GM18502 (cell line): ENCODE data around the gene CXCL8.
"Not testable (repeated sequence)": the region's sequence is repeated elsewhere in the genome, so short reads cannot be mapped to it uniquely, and the experiment has no call there.

Experiments used
- ATAC-seq: cut with Tn5 transposase; IDR thresholded peaks from one replicate; pipeline ENCODE4 v1.9.1; 2021; ENCODE audit warnings: mild to moderate bottlenecking; ENCODE audit not compliant: unreplicated experiment, poor library complexity

Gene CXCL8

GRCh38 chr4:73741750-73742489 is 1.6 kb downstream of the CXCL8 start:
- no peak for ATAC-seq

- ATAC-seq, result no peak
These were observed 2.3 kb downstream of the CXCL8 start for GRCh38 chr4:73742490-73743160.

GRCh38 chr4:73743281-73743680 is 2.9 kb downstream of the CXCL8 start:
- ATAC-seq, result no peak

GRCh38 chr4:73743795-73744194 is 3.4 kb downstream of the CXCL8 start:
- ATAC-seq, result no peak

- ATAC-seq, result no peak
These were observed 3.8 kb downstream of the CXCL8 start for GRCh38 chr4:73744203-73744602.

- no peak for ATAC-seq
These were observed 10.4 kb downstream of the CXCL8 start for GRCh38 chr4:73750730-73751129.

GRCh38 chr4:73751166-73751565 is 10.8 kb downstream of the CXCL8 start:
- ATAC-seq, result peak; percentile 68

- ATAC-seq, result no peak
These were observed 11.5 kb downstream of the CXCL8 start for GRCh38 chr4:73751830-73752229.

- ATAC-seq, result no peak
These were observed 12.1 kb downstream of the CXCL8 start for GRCh38 chr4:73752424-73752823.

GRCh38 chr4:73753215-73753614 is 12.8 kb downstream of the CXCL8 start:
- ATAC-seq, result no peak

- no peak for ATAC-seq
These were observed 14.6 kb downstream of the CXCL8 start for GRCh38 chr4:73754934-73755333.

GRCh38 chr4:73759357-73759756 is 19.0 kb downstream of the CXCL8 start:
- ATAC-seq, result no peak

GRCh38 chr4:73761856-73762255 is 21.5 kb downstream of the CXCL8 start:
- no peak for ATAC-seq

GRCh38 chr4:73762409-73762808 is 22.0 kb downstream of the CXCL8 start:
- ATAC-seq, result peak; percentile 76

GRCh38 chr4:73763877-73764276 is 23.5 kb downstream of the CXCL8 start:
- ATAC-seq, result no peak

GRCh38 chr4:73764513-73764912 is 24.1 kb downstream of the CXCL8 start:
- ATAC-seq, result no peak

GRCh38 chr4:73765296-73765695 is 24.9 kb downstream of the CXCL8 start:
- ATAC-seq, result no peak

GRCh38 chr4:73770917-73771316 is 30.5 kb downstream of the CXCL8 start:
- no peak for ATAC-seq

GRCh38 chr4:73772363-73772762 is 32.0 kb downstream of the CXCL8 start:
- ATAC-seq, result no peak

- not testable (repeated sequence) for ATAC-seq
These were observed 34.0 kb downstream of the CXCL8 start for GRCh38 chr4:73774406-73774805.

GRCh38 chr4:73776321-73776729 is 36.0 kb downstream of the CXCL8 start:
- no peak for ATAC-seq

GRCh38 chr4:73777612-73778011 is 37.2 kb downstream of the CXCL8 start:
- ATAC-seq, result no peak
